HepG2 (cell line): ENCODE data around the gene PIK3C3. TPM values are rescaled to one million over a fixed set of nuclear protein-coding genes. Genes with fewer than 3 reads are reported as not detected.

Source experiments
- ATAC-seq: fragments of 200-7000 bp; cut with Tn5 transposase; 3 replicates; pipeline ENCODE4 v1.9.1; 2020; ENCODE audit warnings: mild to moderate bottlenecking, moderate library complexity
- BruUV-seq: library from RNA; stranded (reverse); fragments of 400-500 nt; replicated peaks from 2 replicates; lab custom pipeline; 2021; lab: Mats Ljungman, UMichigan
- CTCF ChIA-PET: fragments of 300-600 bp; formaldehyde crosslinking; extraction: SDS; loops from one replicate; lab custom pipeline; 2021; ENCODE audit warnings: low total read pairs, inconsistent platforms, low intra/inter-chr PET ratio; lab: Yijun Ruan, JAX
- POLR2A ChIA-PET: fragments of 350-600 bp; sonication (Branson Sonifier 250); formaldehyde crosslinking; loops from one replicate; lab custom pipeline; 2020; ENCODE audit warnings: antibody characterized with exemption, inconsistent platforms; lab: Yijun Ruan, JAX
- DNase-seq: peaks from one replicate; pipeline ENCODE4 v3.0.0-alpha.2; 2015; ENCODE audit warnings: low spot score
- FAIRE-seq: peaks from 3 replicates; lab custom pipeline; 2011; peaks lifted over from hg19 to GRCh38; lab: Jason Lieb, UNC
- H2AFZ ChIP-seq: one replicate; pipeline ENCODE4 v1.6.1; 2011; ENCODE audit warnings: low read length, inconsistent platforms
- H3K27ac ChIP-seq: fragments of 300-600 bp; 3 replicates; pipeline ENCODE4 v1.8.0; 2011; ENCODE audit warnings: mixed run types, mild to moderate bottlenecking, mixed read lengths, low read length, inconsistent platforms; ENCODE audit not compliant: insufficient read depth; ENCODE audit errors: extremely low read length
- H3K27me3 ChIP-seq, 2 experiments: fragments of 200-600 bp in 1 of 2; 2 replicates in 1 of 2; 3 replicates in 1 of 2; pipeline versions ENCODE4 v1.6.0 to v1.8.0; 2011; ENCODE audit warnings: low read length in 2 of 2, mild to moderate bottlenecking in 2 of 2, moderate library complexity in 2 of 2, inconsistent platforms in 1 of 2; ENCODE audit not compliant: insufficient read depth in 2 of 2, control insufficient read depth in 1 of 2
- H3K36me3 ChIP-seq, 2 experiments: fragments of 200-600 bp in 1 of 2; replicated peaks in 1 of 2; 2 replicates in 1 of 2; 3 replicates in 1 of 2; pipeline versions ENCODE4 v1.5.1 to v1.8.0; 2011; ENCODE audit warnings: low read length in 2 of 2, inconsistent platforms in 1 of 2; ENCODE audit not compliant: insufficient read depth in 2 of 2, control insufficient read depth in 1 of 2
- H3K4me1 ChIP-seq: 2 replicates; pipeline ENCODE4 v1.5.1; 2012; ENCODE audit warnings: low read length, inconsistent platforms; ENCODE audit not compliant: insufficient read depth
- H3K4me2 ChIP-seq: 2 replicates; pipeline ENCODE4 v1.6.0; 2011; ENCODE audit warnings: low read depth, low read length, inconsistent platforms
- H3K4me3 ChIP-seq, 3 experiments: fragments of 200-600 bp in 1 of 3; sonication (generic), shearing (Covaris generic) in 1 of 3; replicated peaks in 1 of 3; 2 replicates each; pipeline ENCODE4 v1.5.1; 2011 to 2016; ENCODE audit warnings: low read length in 3 of 3, inconsistent platforms in 2 of 3, low read depth in 2 of 3, mild to moderate bottlenecking in 2 of 3, control low read depth in 1 of 3, mixed read lengths in 1 of 3; ENCODE audit not compliant: insufficient read depth in 1 of 3
- H3K79me2 ChIP-seq: one replicate; pipeline ENCODE4 v1.6.1; 2011; ENCODE audit warnings: low read length, inconsistent platforms; ENCODE audit not compliant: insufficient read depth
- H3K9ac ChIP-seq: 2 replicates; pipeline ENCODE4 v1.6.0; 2011; ENCODE audit warnings: mild to moderate bottlenecking, low read depth, low read length, inconsistent platforms; ENCODE audit not compliant: insufficient read depth
- H3K9me3 ChIP-seq: 2 replicates; pipeline ENCODE4 v1.5.1; 2012; ENCODE audit warnings: mild to moderate bottlenecking, low read length
- H4K20me1 ChIP-seq: 2 replicates; pipeline ENCODE4 v1.6.0; 2011; ENCODE audit warnings: inconsistent platforms, mild to moderate bottlenecking, low read length, moderate library complexity; ENCODE audit not compliant: insufficient read depth
- ARID2 ChIP-seq: sonication (generic); formaldehyde crosslinking; IDR thresholded peaks from 2 replicates; pipeline ENCODE4 v1.8.1; 2022; ENCODE audit warnings: mild to moderate bottlenecking, missing genetic modification reagents, borderline replicate concordance
- GTF2F1 ChIP-seq: fragments of 150-350 bp; IDR thresholded peaks from 2 replicates; pipeline ENCODE4 v1.6.1; 2014; ENCODE audit warnings: low read length
- HMGA1 ChIP-seq: sonication (generic); formaldehyde crosslinking; conservative IDR thresholded peaks from 2 replicates; pipeline ENCODE4 v1.4.0; 2020; ENCODE audit warnings: missing genetic modification reagents
- MBD4 ChIP-seq: IDR thresholded peaks from 2 replicates; pipeline ENCODE4 v1.6.1; 2012; ENCODE audit warnings: low read length, inconsistent platforms, borderline replicate concordance
- NFATC3 ChIP-seq: sonication (generic); formaldehyde crosslinking; IDR thresholded peaks from 2 replicates; pipeline ENCODE4 v1.5.1; 2020; ENCODE audit warnings: mild to moderate bottlenecking, missing genetic modification reagents
- PTBP1 ChIP-seq: fragments of 200-400 bp; formaldehyde crosslinking; IDR thresholded peaks from 2 replicates; pipeline ENCODE4 v1.6.1; 2018; ENCODE audit warnings: low read length, low read depth; ENCODE audit not compliant: poor library complexity, severe bottlenecking
- ZFP82 ChIP-seq: sonication (generic); formaldehyde crosslinking; IDR thresholded peaks from 2 replicates; pipeline ENCODE4 v1.5.1; 2020; ENCODE audit warnings: mild to moderate bottlenecking, missing genetic modification reagents, borderline replicate concordance
- ZFP90 ChIP-seq: sonication (generic); formaldehyde crosslinking; IDR thresholded peaks from 2 replicates; pipeline ENCODE4 v1.8.0; 2022; ENCODE audit warnings: missing genetic modification reagents, mild to moderate bottlenecking, inconsistent platforms, borderline replicate concordance
- ZNF607 ChIP-seq: sonication (generic); formaldehyde crosslinking; IDR thresholded peaks from 2 replicates; pipeline ENCODE4 v1.5.1; 2020; ENCODE audit warnings: missing genetic modification reagents, mild to moderate bottlenecking, borderline replicate concordance
- ZNF646 ChIP-seq: sonication (generic); formaldehyde crosslinking; IDR thresholded peaks from 2 replicates; pipeline ENCODE4 v1.9.0; 2021; ENCODE audit warnings: mild to moderate bottlenecking, missing genetic modification reagents
- ZNF746 ChIP-seq: sonication (generic); formaldehyde crosslinking; IDR thresholded peaks from 2 replicates; pipeline ENCODE4 v1.8.0; 2022; ENCODE audit warnings: mild to moderate bottlenecking, missing genetic modification reagents
- ZNF816 ChIP-seq: sonication (generic); formaldehyde crosslinking; IDR thresholded peaks from 2 replicates; pipeline ENCODE4 v1.8.0; 2022; ENCODE audit warnings: missing genetic modification reagents, mild to moderate bottlenecking, borderline replicate concordance
- WGBS: methylation state at CpG from one replicate; pipeline ENCODE4 v1.1.6; 2017; ENCODE audit warnings: low lambda C conversion rate; 5-methylcytosine and 5-hydroxymethylcytosine counted together
- in situ Hi-C: cut with HindIII; loops from 2 replicates; pipeline ENCODE4 v1.10.0; 2017; ENCODE audit warnings: low pct_unique_long_range_greater_than_20kb; ENCODE audit not compliant: extremely low pct_ligation_motif_present
- intact Hi-C: fragments of 100-400 bp; cut with micrococcal nuclease; formaldehyde crosslinking; loops from one replicate; pipeline ENCODE4 v1.10.0; 2022; ENCODE audit not compliant: unreplicated experiment
- polyA plus RNA-seq, 8 experiments: library from polyadenylated mRNA; depleted of rRNA in 3 of 8; stranded (reverse) in 7 of 8; unstranded in 1 of 8; fragments of >200 nt; fragmentation: Illumina TruSeq in 4 of 8; extraction: Trizol in 4 of 8; gene quantifications; 2 replicates each; pipeline versions ENCODE4 v1.2.1 to v1.2.3, GENCODE V29; 2011 to 2016; ENCODE audit warnings: low read depth in 4 of 8, missing spikeins in 1 of 8, mixed read lengths in 1 of 8; ENCODE audit not compliant: insufficient read depth in 1 of 8
- total RNA-seq, 5 experiments: library from RNA; depleted of rRNA; stranded (reverse); fragments of >200 nt; fragmentation: Illumina TruSeq; extraction: Trizol; gene quantifications; 2 replicates each; pipeline ENCODE4 v1.2.3, GENCODE V29; 2016; ENCODE audit warnings: low read depth in 1 of 5

The PIK3C3 gene
- total and polyA plus RNA-seq, 2 of the 13 experiments (the other 11 are each of a cell fraction or from before 2014, with no cell fraction given) = 42.8 to 46.4 TPM

- no peak for FAIRE-seq
- DNase-seq = no peak
- H3K79me2 ChIP-seq = no peaks in the 10 kb centered on the region
- H2AFZ ChIP-seq = no peak overlapping the region
- H3K9ac ChIP-seq = no peak overlapping the region
- H3K27ac ChIP-seq = no peak overlapping the region
- no peak for ATAC-seq
- ChIA-PET POLR2A (no interaction called here), CTCF (no interaction called here)
- WGBS = 16% methylated on average over 2 of the region's 2 CpGs
- intact Hi-C loops = no loop called here
- no peaks in the 10 kb centered on the region for H3K9me3 ChIP-seq
- no TSS peak for BruUV-seq
- no peaks in the 10 kb centered on the region for H3K36me3 ChIP-seq
- H3K4me1 ChIP-seq = no peaks in the 10 kb centered on the region
- TF ChIP-seq GTF2F1 (no peak), ZNF607 (CRISPR knock-in tag) (no peak), ZNF816 (no peak), ARID2 (CRISPR knock-in tag) (no peak), HMGA1 (CRISPR knock-in tag) (no peak), MBD4 (no peak), ZNF746 (CRISPR knock-in tag) (no peak), ZNF646 (no peak), PTBP1 (no peak), ZFP90 (no peak), ZFP82 (CRISPR knock-in tag) (no peak), NFATC3 (CRISPR knock-in tag) (no peak)
- TF ChIP-seq, all 625 proteins: peak for 0
- no peak overlapping the region for H3K4me3 ChIP-seq
- H3K27me3 ChIP-seq = no peaks in the 10 kb centered on the region; a peak in 1 of 5 replicates
- in situ Hi-C loops = loop anchor here (25.0 kb wide), 1 partner anchor 1157 kb away; no protein-coding TSS in a partner anchor
- no peaks in the 10 kb centered on the region for H4K20me1 ChIP-seq
- no peak overlapping the region for H3K4me2 ChIP-seq
Observed at GRCh38 chr18:42105394-42105793, 150.4 kb downstream of the PIK3C3 start.
